ENCODE measurements around the gene KRT31. TPM values are rescaled to one million over a fixed set of nuclear protein-coding genes. Genes with fewer than 3 reads are reported as not detected.
A peak's percentile ranks its signal among the peaks of the same experiment; 100 is the strongest.
"Not testable (repeated sequence)": the region's sequence is repeated elsewhere in the genome, so short reads cannot be mapped to it uniquely, and the experiment has no call there.

The KRT31 gene
- total and polyA plus RNA-seq, 3 donors from 2014 or later: 0.53 to 0.74 TPM; not detected in 1

DNA sequence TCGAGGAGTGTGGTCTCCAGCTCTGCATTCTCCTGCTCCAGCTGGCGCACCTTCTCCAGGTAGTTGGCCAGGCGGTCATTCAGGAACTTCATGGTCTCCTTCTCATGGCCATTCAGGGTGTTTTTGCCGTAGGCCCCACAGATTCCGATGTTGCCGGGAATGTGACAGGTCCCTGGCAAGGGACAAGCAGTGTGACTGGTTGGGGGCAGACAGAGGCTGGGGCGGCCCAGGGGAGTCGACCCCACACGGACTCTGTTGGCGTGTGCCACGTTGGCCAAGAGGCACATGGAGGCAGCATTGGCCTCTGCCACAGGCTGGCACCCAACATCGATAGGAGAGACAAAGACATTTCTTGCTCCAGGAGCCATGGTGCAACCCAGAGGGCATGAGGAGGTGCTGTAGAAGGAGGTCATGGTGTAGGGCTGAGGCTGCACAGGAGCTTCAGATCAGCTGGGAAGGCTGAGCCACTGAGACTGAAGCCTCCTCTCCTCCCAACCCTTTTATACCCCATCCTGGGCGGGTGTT lies 26.8 kb upstream of the KRT31 start, which contains the start of gene KRT37:
Gene KRT37, minus strand, starts transcription at position 475 of the 525 bp plus-strand sequence. Its CDS starts 62 bp downstream, at position 413.
- Histone ChIP-seq H3K36me3 (ENCODE audit: low read depth, missing control alignments) (no peaks in the 10 kb centered on the region), H3K27me3 (no peaks in the 10 kb centered on the region), H3K4me3 (no peak within 1 kb of the TSS), H3K27ac (no peak within 1 kb of the TSS), H3K9me3 (no peaks in the 10 kb centered on the region), H3K4me1 (peaks cover 11% of the 10 kb centered on the region)
- TF ChIP-seq, protein P1, sequence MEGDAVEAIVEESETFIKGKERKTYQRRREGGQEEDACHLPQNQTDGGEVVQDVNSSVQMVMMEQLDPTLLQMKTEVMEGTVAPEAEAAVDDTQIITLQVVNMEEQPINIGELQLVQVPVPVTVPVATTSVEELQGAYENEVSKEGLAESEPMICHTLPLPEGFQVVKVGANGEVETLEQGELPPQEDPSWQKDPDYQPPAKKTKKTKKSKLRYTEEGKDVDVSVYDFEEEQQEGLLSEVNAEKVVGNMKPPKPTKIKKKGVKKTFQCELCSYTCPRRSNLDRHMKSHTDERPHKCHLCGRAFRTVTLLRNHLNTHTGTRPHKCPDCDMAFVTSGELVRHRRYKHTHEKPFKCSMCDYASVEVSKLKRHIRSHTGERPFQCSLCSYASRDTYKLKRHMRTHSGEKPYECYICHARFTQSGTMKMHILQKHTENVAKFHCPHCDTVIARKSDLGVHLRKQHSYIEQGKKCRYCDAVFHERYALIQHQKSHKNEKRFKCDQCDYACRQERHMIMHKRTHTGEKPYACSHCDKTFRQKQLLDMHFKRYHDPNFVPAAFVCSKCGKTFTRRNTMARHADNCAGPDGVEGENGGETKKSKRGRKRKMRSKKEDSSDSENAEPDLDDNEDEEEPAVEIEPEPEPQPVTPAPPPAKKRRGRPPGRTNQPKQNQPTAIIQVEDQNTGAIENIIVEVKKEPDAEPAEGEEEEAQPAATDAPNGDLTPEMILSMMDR (IDR thresholded peaks at IDR 0.05): no peak
- no peak for TF ChIP-seq POLR2A (IDR thresholded peaks at IDR 0.05)
- intact Hi-C loops (cut with DNase I; ENCODE audit: low total_unique reads): no loop called here
- 96 to 97% methylated on average over 10 to 13 of the region's 13 CpGs for WGBS, 2 donors
- DNase-seq: no peak

DNA sequence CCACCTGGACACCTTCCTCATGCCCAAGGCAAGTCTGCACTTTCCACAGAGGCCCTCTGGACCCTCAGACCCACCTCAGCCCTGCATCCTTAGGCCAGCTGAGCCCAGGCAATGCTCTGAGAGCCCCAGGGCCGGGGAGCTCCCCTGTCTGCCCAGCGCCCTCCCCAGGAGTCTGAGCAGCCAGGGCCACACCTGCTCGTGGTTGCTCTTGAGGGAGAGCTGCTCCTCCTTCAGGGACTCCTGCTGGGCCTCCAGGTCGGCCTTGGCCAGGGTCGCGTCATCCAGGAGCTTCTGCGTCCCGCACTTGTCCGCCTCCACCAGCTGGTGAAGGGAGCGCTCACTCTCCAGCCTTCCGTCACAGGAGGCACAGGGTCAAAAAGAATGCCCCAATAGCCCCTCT lies 25.2 kb upstream of the KRT31 start:
- H3K27ac ChIP-seq; H3K4me3 ChIP-seq; intact Hi-C loops (cut with DNase I; ENCODE audit: low total_unique reads); H3K9me3 ChIP-seq; DNase-seq; H3K36me3 ChIP-seq (ENCODE audit: low read depth, missing control alignments); H3K27me3 ChIP-seq: not testable (repeated sequence)
- WGBS, 2 donors: 93 to 94% methylated on average over 11 of the region's 11 CpGs
- H3K4me1 ChIP-seq: peaks cover 11% of the 10 kb centered on the region

DNA sequence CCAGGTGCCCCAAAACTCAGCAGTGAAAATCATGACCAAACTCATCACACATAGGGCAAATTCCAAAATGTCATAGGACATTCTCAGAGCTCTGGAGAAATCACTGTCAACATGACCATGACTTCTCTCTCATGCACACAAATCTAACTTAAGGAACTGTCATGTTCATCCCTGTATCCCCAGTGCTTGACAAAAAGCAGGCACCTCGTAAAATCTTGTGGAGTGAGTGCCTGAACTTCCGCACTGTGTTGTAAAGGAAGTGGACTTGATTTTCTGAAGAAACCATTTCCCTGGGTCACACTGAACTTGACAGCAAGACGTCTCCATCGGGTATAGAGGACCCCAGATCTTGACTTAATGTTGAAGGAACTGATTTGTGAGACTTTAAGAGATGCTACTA lies 24.2 kb upstream of the KRT31 start:
- H3K4me1 ChIP-seq: peaks cover 19% of the 10 kb centered on the region
- intact Hi-C loops (cut with DNase I; ENCODE audit: low total_unique reads): no loop called here
- no peaks in the 10 kb centered on the region for H3K9me3 ChIP-seq
- WGBS, 2 donors: 86 to 92% methylated on average over 4 of the region's 4 CpGs
- no peak for DNase-seq
- no peak overlapping the region for H3K27ac ChIP-seq
- H3K27me3 ChIP-seq: no peaks in the 10 kb centered on the region
- TF ChIP-seq POLR2A (IDR thresholded peaks at IDR 0.05): no peak
- TF ChIP-seq, protein P1 (IDR thresholded peaks at IDR 0.05): no peak
- H3K4me3 ChIP-seq: no peak overlapping the region
- H3K36me3 ChIP-seq (ENCODE audit: low read depth, missing control alignments): no peaks in the 10 kb centered on the region

DNA sequence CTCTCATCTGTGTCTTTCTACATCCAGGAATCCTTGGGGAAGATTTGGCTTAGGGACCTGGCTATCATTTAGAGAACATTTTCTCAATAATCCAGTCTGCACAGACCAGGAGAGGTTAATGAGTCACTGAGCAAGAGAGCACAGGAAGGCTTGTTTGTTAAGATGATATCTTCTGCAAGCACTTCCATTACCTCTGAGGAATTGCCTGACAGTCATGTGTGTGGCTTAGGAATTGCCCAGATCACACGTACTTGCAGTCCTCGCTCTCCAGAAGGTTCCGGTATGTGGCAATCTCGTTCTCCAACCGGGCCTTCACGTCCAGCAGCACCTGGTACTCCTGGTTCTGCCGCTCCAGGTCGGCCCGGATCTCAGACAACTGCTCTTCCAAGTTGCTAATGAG lies 23.7 kb upstream of the KRT31 start:
- Histone ChIP-seq H3K4me1 (peaks cover 24% of the 10 kb centered on the region), H3K27ac (peak overlapping the region in 1 of 2 donors; percentile 50), H3K4me3 (no peak overlapping the region), H3K27me3 (no peaks in the 10 kb centered on the region), H3K9me3 (no peaks in the 10 kb centered on the region), H3K36me3 (ENCODE audit: low read depth, missing control alignments) (no peaks in the 10 kb centered on the region)
- intact Hi-C loops (cut with DNase I; ENCODE audit: low total_unique reads): no loop called here
- 77 to 80% methylated on average over 5 to 9 of the region's 9 CpGs for WGBS, 2 donors
- TF ChIP-seq POLR2A (IDR thresholded peaks at IDR 0.05): no peak
- TF ChIP-seq, protein P1 (IDR thresholded peaks at IDR 0.05): no peak
- peak; percentile 40 for DNase-seq

DNA sequence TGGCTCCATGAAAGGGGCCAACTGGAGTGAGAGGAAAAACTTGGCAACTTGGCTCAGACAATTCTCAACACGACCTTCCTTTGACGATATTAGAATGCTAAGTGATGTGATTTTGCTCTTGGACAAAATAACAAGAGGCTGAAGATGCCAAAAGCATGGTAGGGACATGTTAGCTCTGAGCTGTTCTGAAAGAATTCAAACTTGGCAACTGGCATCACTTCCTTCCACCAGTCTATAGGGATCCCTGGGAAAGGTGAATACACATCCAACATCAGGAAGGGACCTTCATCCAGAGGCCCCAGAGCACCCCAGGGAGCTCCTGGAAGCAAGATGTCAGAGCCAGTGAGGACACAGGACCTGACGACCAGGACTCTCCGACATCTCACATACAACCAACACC lies 22.7 kb upstream of the KRT31 start:
- no peak for DNase-seq
- H3K36me3 ChIP-seq (ENCODE audit: low read depth, missing control alignments): no peaks in the 10 kb centered on the region
- no peaks in the 10 kb centered on the region for H3K27me3 ChIP-seq
- H3K4me3 ChIP-seq: no peak overlapping the region
- WGBS, 2 donors: 53 to 56% methylated on average over 4 of the region's 4 CpGs
- intact Hi-C loops (cut with DNase I; ENCODE audit: low total_unique reads): no loop called here
- TF ChIP-seq, protein P1 (IDR thresholded peaks at IDR 0.05): no peak
- no peak for TF ChIP-seq POLR2A (IDR thresholded peaks at IDR 0.05)
- peak overlapping the region in 1 of 2 donors; percentile 50 for H3K27ac ChIP-seq
- peaks cover 31% of the 10 kb centered on the region for H3K4me1 ChIP-seq
- H3K9me3 ChIP-seq: no peaks in the 10 kb centered on the region
